ENCODE data around the gene WNT7A.
A peak's percentile ranks its signal among the peaks of the same experiment; 100 is the strongest.
"Not testable (repeated sequence)": the region's sequence is repeated elsewhere in the genome, so short reads cannot be mapped to it uniquely, and the experiment has no call there.

WNT7A gene

GRCh38 chr3:13879946-13880810, at the start of gene WNT7A:
TSS of gene WNT7A (minus strand) at chr3:13880071. CDS start at chr3:13879816, 255 bp downstream.
- DNase-seq: no peak

GRCh38 chr3:13928741-13929140, 48.9 kb upstream of the WNT7A start:
- DNase-seq: not testable (repeated sequence)

GRCh38 chr3:13927295-13927694, 47.4 kb upstream of the WNT7A start:
- no peak for DNase-seq

GRCh38 chr3:13916375-13916774, 36.5 kb upstream of the WNT7A start:
- DNase-seq: no peak

GRCh38 chr3:13902648-13903238, 22.9 kb upstream of the WNT7A start:
- no peak for DNase-seq

GRCh38 chr3:13901935-13902584, 22.2 kb upstream of the WNT7A start:
- no peak for DNase-seq

GRCh38 chr3:13898346-13898745, 18.5 kb upstream of the WNT7A start:
- DNase-seq: no peak

GRCh38 chr3:13896473-13897154, 16.7 kb upstream of the WNT7A start:
- DNase-seq: peak; percentile 35

GRCh38 chr3:13895155-13896105, 15.6 kb upstream of the WNT7A start:
- peak; percentile 58 for DNase-seq

GRCh38 chr3:13894807-13895154, 14.9 kb upstream of the WNT7A start:
- DNase-seq: no peak

- DNase-seq: no peak
Measured at GRCh38 chr3:13894096-13894806, 14.4 kb upstream of the WNT7A start.

GRCh38 chr3:13892304-13892703, 12.4 kb upstream of the WNT7A start:
- no peak for DNase-seq

- DNase-seq: no peak
Measured at GRCh38 chr3:13891492-13892073, 11.7 kb upstream of the WNT7A start.

GRCh38 chr3:13891017-13891392, 11.1 kb upstream of the WNT7A start:
- no peak for DNase-seq

- DNase-seq: no peak
Measured at GRCh38 chr3:13890377-13891016, 10.6 kb upstream of the WNT7A start.

GRCh38 chr3:13888576-13888975, 8.7 kb upstream of the WNT7A start:
- no peak for DNase-seq

GRCh38 chr3:13887495-13888300, 7.8 kb upstream of the WNT7A start:
- no peak for DNase-seq

- DNase-seq: no peak
Measured at GRCh38 chr3:13886593-13887129, 6.8 kb upstream of the WNT7A start.

- DNase-seq: no peak
Measured at GRCh38 chr3:13885704-13886010, 5.8 kb upstream of the WNT7A start.
